ENCODE results near the gene JMJD1C. TPM values are rescaled to one million over a fixed set of nuclear protein-coding genes. Genes with fewer than 3 reads are reported as not detected.
A peak's percentile ranks its signal among the peaks of the same experiment; 100 is the strongest.

JMJD1C gene
- total RNA-seq, 4 donors from 2014 or later: 127 to 330 (median 208) TPM

DNA sequence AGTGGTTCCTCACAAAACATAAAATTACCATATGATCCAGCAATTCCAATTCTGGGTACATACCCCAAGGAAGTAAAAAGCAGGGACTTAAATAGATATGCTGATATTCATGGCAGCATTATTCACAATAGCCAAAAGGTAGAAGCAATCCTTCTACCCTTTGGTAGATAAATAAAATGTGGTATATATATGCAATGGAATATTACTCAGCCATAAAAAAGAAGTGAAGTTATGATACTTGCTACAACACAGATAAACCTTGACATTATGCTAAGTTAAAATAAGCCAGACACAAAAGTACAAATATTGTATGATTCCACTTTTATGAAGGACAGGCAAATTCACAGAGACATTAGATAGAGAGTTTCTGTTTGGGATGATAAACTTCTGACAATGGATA is 13.3 kb downstream of the JMJD1C start:
- Histone ChIP-seq H3K4me3 (no peak overlapping the region), H3K9me3 (no peaks in the 10 kb centered on the region), H3K36me3 (no peaks in the 10 kb centered on the region), H3K27ac (no peak overlapping the region), H3K27me3 (no peaks in the 10 kb centered on the region), H3K4me1 (peaks cover 0 to 6% of the 10 kb centered on the region in 2 donors)
- no peak for DNase-seq
- intact Hi-C loops (cut with DNase I; ENCODE audit: low total_unique reads): no loop called here
- TF ChIP-seq, protein P1, sequence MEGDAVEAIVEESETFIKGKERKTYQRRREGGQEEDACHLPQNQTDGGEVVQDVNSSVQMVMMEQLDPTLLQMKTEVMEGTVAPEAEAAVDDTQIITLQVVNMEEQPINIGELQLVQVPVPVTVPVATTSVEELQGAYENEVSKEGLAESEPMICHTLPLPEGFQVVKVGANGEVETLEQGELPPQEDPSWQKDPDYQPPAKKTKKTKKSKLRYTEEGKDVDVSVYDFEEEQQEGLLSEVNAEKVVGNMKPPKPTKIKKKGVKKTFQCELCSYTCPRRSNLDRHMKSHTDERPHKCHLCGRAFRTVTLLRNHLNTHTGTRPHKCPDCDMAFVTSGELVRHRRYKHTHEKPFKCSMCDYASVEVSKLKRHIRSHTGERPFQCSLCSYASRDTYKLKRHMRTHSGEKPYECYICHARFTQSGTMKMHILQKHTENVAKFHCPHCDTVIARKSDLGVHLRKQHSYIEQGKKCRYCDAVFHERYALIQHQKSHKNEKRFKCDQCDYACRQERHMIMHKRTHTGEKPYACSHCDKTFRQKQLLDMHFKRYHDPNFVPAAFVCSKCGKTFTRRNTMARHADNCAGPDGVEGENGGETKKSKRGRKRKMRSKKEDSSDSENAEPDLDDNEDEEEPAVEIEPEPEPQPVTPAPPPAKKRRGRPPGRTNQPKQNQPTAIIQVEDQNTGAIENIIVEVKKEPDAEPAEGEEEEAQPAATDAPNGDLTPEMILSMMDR (IDR thresholded peaks at IDR 0.05): no peak
- TF ChIP-seq POLR2A (IDR thresholded peaks at IDR 0.05): no peak

DNA sequence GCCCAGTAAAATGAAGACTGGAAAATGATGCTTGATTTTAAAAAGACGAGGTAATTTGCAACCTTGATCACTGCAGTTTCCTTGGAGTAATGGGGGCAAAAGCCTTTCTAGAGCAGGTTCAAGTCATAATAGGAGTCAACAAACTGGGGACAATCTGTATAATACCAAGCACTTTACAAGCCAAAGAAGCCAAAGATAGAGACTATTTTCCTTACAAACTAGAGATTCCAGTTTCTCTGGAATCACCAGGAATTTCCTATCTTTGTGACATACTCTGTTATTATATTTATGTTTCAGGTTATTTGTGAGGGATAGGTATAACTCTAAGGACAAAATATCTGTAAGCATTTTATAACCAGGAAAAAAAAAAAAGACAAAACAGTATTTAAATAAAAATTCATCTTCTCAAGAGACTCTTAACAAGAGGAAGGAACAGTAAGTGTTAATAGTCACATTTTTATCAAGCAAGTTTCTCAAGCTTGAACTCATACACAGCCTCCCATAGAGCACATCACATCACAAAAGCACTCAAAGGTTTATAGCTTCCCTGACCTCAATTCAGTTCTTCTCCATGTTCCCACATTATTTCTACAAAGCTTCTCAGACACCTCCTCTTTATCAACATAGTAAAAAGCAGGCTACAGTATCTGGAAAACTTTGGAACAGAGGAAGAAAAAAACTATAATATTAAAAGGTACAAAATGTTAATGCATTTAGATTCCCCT is 18.9 kb downstream of the JMJD1C start:
- H3K9me3 ChIP-seq: no peaks in the 10 kb centered on the region
- DNase-seq: no peak
- peak overlapping the region in 1 of 2 donors; percentile 37 for H3K27ac ChIP-seq
- no peak overlapping the region for H3K4me3 ChIP-seq
- H3K27me3 ChIP-seq: no peaks in the 10 kb centered on the region
- no peaks in the 10 kb centered on the region for H3K36me3 ChIP-seq
- TF ChIP-seq POLR2A (IDR thresholded peaks at IDR 0.05): no peak
- TF ChIP-seq, protein P1 (IDR thresholded peaks at IDR 0.05): no peak
- peaks cover 0 to 1% of the 10 kb centered on the region in 2 donors for H3K4me1 ChIP-seq
- intact Hi-C loops (cut with DNase I; ENCODE audit: low total_unique reads): no loop called here

DNA sequence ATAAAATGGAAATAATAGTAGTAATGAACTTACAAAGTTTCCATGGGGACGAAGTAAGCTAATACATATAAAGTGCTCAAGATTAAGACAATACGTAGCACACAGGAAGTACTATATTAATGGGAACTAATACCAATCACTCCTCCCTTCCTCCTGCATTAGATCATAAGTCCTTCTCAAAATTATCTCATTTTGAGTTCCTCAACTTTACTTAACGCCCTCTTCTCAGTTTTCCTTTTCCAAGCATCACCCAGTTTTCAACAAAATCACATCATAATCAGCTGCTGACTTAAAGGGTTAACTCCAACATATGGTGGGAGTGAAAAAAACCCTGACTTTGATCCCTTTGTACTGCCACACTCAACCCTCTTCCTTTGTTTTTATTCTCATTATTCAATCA is 24.4 kb downstream of the JMJD1C start:
- DNase-seq: no peak
- Histone ChIP-seq H3K4me1 (peaks cover 0 to 4% of the 10 kb centered on the region in 2 donors), H3K27me3 (no peaks in the 10 kb centered on the region), H3K27ac (no peak overlapping the region), H3K9me3 (no peaks in the 10 kb centered on the region), H3K4me3 (no peak overlapping the region), H3K36me3 (no peaks in the 10 kb centered on the region)
- intact Hi-C loops (cut with DNase I; ENCODE audit: low total_unique reads): no loop called here
- TF ChIP-seq, protein P1 (IDR thresholded peaks at IDR 0.05): no peak
- TF ChIP-seq POLR2A (IDR thresholded peaks at IDR 0.05): no peak

DNA sequence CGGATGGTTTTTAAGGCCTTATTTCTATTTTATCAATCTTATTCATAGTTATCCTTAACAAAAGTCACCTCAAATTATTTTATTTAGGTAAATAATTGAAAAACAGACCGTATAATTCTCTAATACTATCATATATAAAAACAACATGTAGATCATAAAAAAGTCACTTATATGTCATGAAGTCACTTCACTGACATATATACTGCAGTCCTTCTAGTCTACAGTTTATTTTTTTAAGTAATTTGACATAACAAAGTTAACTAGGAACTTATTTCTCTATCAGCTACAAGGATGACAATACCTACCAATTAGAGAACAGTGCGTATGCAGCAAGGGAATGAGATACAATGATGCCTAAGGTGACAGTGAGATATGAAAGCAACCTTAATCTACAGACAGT is 26.2 kb downstream of the JMJD1C start:
- H3K27me3 ChIP-seq: no peaks in the 10 kb centered on the region
- intact Hi-C loops (cut with DNase I; ENCODE audit: low total_unique reads): no loop called here
- peak overlapping the region; percentile 19 to 55 for H3K27ac ChIP-seq
- DNase-seq: no peak
- H3K4me1 ChIP-seq: peaks cover 4% of the 10 kb centered on the region in 2 donors
- TF ChIP-seq, protein P1 (IDR thresholded peaks at IDR 0.05): no peak
- no peak for TF ChIP-seq POLR2A (IDR thresholded peaks at IDR 0.05)
- H3K36me3 ChIP-seq: no peaks in the 10 kb centered on the region
- H3K4me3 ChIP-seq: no peak overlapping the region
- no peaks in the 10 kb centered on the region for H3K9me3 ChIP-seq
